ENCODE data around the gene MESP2.

DNA sequence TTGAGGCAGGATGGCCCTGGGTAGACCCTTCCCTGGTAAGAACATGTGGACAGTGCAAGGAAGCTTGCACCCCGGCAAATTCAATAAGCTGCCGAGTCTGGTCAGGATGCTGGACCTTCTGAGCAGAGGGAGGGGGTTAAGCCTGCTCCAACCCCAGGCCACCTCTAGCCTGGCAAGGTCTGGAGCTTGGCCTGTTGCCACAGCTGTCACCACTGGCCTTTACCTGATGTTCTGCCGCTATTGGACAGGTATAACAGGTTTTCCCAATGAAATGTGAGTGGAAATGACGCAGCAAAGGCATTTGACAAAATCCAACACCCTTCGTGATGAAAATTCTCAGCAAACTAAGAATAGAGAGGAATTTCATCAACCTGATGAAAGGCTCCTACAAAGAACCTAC lies 24.4 kb upstream of the MESP2 start:
- TF ChIP-seq, protein P1, sequence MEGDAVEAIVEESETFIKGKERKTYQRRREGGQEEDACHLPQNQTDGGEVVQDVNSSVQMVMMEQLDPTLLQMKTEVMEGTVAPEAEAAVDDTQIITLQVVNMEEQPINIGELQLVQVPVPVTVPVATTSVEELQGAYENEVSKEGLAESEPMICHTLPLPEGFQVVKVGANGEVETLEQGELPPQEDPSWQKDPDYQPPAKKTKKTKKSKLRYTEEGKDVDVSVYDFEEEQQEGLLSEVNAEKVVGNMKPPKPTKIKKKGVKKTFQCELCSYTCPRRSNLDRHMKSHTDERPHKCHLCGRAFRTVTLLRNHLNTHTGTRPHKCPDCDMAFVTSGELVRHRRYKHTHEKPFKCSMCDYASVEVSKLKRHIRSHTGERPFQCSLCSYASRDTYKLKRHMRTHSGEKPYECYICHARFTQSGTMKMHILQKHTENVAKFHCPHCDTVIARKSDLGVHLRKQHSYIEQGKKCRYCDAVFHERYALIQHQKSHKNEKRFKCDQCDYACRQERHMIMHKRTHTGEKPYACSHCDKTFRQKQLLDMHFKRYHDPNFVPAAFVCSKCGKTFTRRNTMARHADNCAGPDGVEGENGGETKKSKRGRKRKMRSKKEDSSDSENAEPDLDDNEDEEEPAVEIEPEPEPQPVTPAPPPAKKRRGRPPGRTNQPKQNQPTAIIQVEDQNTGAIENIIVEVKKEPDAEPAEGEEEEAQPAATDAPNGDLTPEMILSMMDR (IDR thresholded peaks at IDR 0.05), result no peak
- TF ChIP-seq POLR2A (IDR thresholded peaks at IDR 0.05), result no peak

Measured in esophagus squamous epithelium (tissue), 4 donors.